ENCODE measurements around the gene NWD2.

DNA sequence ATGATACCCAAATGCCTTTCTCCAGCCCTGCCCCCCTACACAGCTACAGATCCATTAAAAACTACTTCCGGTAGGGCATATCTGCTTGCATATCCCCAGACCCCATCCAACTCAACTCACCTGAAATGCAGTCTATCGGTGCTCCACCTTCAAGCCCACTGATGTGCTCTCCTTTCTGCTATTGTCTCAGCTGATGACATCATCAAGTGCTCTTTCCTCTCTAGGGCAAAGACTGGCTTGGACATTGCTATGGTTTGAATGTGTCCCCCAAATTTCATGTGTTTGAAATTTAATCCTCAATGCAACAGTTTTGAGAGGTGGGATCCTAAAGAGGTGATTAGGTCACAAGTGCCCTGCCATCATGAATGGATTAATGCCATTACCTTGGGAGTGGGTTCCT lies 229.3 kb downstream of the NWD2 start:
- TF ChIP-seq, protein P1, sequence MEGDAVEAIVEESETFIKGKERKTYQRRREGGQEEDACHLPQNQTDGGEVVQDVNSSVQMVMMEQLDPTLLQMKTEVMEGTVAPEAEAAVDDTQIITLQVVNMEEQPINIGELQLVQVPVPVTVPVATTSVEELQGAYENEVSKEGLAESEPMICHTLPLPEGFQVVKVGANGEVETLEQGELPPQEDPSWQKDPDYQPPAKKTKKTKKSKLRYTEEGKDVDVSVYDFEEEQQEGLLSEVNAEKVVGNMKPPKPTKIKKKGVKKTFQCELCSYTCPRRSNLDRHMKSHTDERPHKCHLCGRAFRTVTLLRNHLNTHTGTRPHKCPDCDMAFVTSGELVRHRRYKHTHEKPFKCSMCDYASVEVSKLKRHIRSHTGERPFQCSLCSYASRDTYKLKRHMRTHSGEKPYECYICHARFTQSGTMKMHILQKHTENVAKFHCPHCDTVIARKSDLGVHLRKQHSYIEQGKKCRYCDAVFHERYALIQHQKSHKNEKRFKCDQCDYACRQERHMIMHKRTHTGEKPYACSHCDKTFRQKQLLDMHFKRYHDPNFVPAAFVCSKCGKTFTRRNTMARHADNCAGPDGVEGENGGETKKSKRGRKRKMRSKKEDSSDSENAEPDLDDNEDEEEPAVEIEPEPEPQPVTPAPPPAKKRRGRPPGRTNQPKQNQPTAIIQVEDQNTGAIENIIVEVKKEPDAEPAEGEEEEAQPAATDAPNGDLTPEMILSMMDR (conservative IDR thresholded peaks at IDR 0.05 in 1 of 2, IDR thresholded peaks at IDR 0.05 in 1 of 2; ENCODE audit: low read depth in 1 of 2, low read length in 2 of 2) = no peak
- no peak for TF ChIP-seq EZH2 (IDR thresholded peaks at IDR 0.05; ENCODE audit: low read length, missing control alignments)

All from fibroblast of lung (primary cell).